Astrocyte (in vitro differentiated cells and primary cell): ENCODE data around the gene JHY. TPM values are rescaled to one million over a fixed set of nuclear protein-coding genes. Genes with fewer than 3 reads are reported as not detected.
A peak's percentile ranks its signal among the peaks of the same experiment; 100 is the strongest.

Source experiments
- DNase-seq: peaks from one replicate; pipeline ENCODE4 v3.0.0-alpha.2; 2010; ENCODE audit warnings: low read depth
- FAIRE-seq: peaks from 2 replicates; lab custom pipeline; 2011; peaks lifted over from hg19 to GRCh38; lab: Jason Lieb, UNC
- H2AFZ ChIP-seq: 2 replicates; pipeline ENCODE4 v1.6.0; 2012; ENCODE audit warnings: low read depth, low read length, inconsistent platforms
- H3K27ac ChIP-seq: 2 replicates; pipeline ENCODE4 v1.5.1; 2011; ENCODE audit warnings: low read depth, low read length, inconsistent platforms
- H3K27me3 ChIP-seq: 2 replicates; pipeline ENCODE4 v1.6.0; 2011; ENCODE audit warnings: low read length, inconsistent platforms; ENCODE audit not compliant: insufficient read depth
- H3K36me3 ChIP-seq: 2 replicates; pipeline ENCODE4 v1.5.1; 2011; ENCODE audit warnings: low read length, inconsistent platforms; ENCODE audit not compliant: insufficient read depth
- H3K4me1 ChIP-seq: 2 replicates; pipeline ENCODE4 v1.5.1; 2011; ENCODE audit warnings: low read length, inconsistent platforms; ENCODE audit not compliant: insufficient read depth
- H3K4me2 ChIP-seq: 2 replicates; pipeline ENCODE4 v1.6.0; 2012; ENCODE audit warnings: low read length, inconsistent platforms
- H3K4me3 ChIP-seq: 2 replicates; pipeline ENCODE4 v1.5.1; 2011; ENCODE audit warnings: low read depth, mild to moderate bottlenecking, low read length, inconsistent platforms; ENCODE audit not compliant: insufficient read depth
- H3K79me2 ChIP-seq: 2 replicates; pipeline ENCODE4 v1.6.0; 2012; ENCODE audit warnings: mild to moderate bottlenecking, low read length, inconsistent platforms; ENCODE audit not compliant: insufficient read depth
- H3K9ac ChIP-seq: 2 replicates; pipeline ENCODE4 v1.6.0; 2012; ENCODE audit warnings: mild to moderate bottlenecking, low read length, inconsistent platforms
- H3K9me3 ChIP-seq: 2 replicates; pipeline ENCODE4 v1.5.1; 2012; ENCODE audit warnings: low read depth, mild to moderate bottlenecking, low read length, inconsistent platforms; ENCODE audit not compliant: insufficient read depth
- H4K20me1 ChIP-seq: 2 replicates; pipeline ENCODE4 v1.6.0; 2012; ENCODE audit warnings: low read length, inconsistent platforms; ENCODE audit not compliant: insufficient read depth
- H3K27ac Mint-ChIP-seq: one replicate; pipeline ENCODE4 v1.8.0; 2021; ENCODE audit warnings: mild to moderate bottlenecking, mixed read lengths; ENCODE audit not compliant: unreplicated experiment
- H3K27me3 Mint-ChIP-seq: one replicate; pipeline ENCODE4 v1.8.0; 2021; ENCODE audit warnings: low read depth, mixed read lengths; ENCODE audit not compliant: unreplicated experiment
- H3K36me3 Mint-ChIP-seq: one replicate; pipeline ENCODE4 v1.8.0; 2021; ENCODE audit warnings: low read depth, mixed read lengths; ENCODE audit not compliant: unreplicated experiment
- H3K4me1 Mint-ChIP-seq: one replicate; pipeline ENCODE4 v1.8.0; 2021; ENCODE audit warnings: low read depth, mixed read lengths; ENCODE audit not compliant: unreplicated experiment
- H3K4me3 Mint-ChIP-seq: one replicate; pipeline ENCODE4 v1.8.0; 2021; ENCODE audit warnings: mild to moderate bottlenecking, moderate library complexity, mixed read lengths; ENCODE audit not compliant: unreplicated experiment
- H3K9me3 Mint-ChIP-seq: one replicate; pipeline ENCODE4 v1.8.0; 2021; ENCODE audit warnings: mild to moderate bottlenecking, mixed read lengths; ENCODE audit not compliant: unreplicated experiment
- CTCF ChIP-seq: IDR thresholded peaks from 2 replicates; pipeline ENCODE4 v1.5.1; 2011; ENCODE audit warnings: low read depth, mild to moderate bottlenecking, inconsistent platforms, low read length, moderate library complexity; ENCODE audit not compliant: insufficient read depth
- EZH2 ChIP-seq: IDR thresholded peaks from 2 replicates; pipeline ENCODE4 v1.6.1; 2012; ENCODE audit warnings: mild to moderate bottlenecking, low read length, inconsistent platforms; ENCODE audit not compliant: insufficient read depth
- total RNA-seq: library from RNA; stranded (reverse); gene quantifications from 2 replicates; pipeline ENCODE4 v1.2.1, GENCODE V29; 2021

Gene JHY
- total RNA-seq, 1 donor from 2014 or later = 2.7 TPM

GRCh38 chr11:122900587-122901202 lies 18.1 kb downstream of the JHY start:
- Mint-ChIP-seq H3K9me3 (no peaks in the 10 kb centered on the region), H3K4me3 (no peak overlapping the region), H3K27me3 (peaks cover 2% of the 10 kb centered on the region), H3K36me3 (peaks cover 13% of the 10 kb centered on the region), H3K4me1 (no peaks in the 10 kb centered on the region), H3K27ac (no peak overlapping the region)
- no peaks in the 10 kb centered on the region for H3K36me3 ChIP-seq
- H3K9ac ChIP-seq = no peak overlapping the region
- no peaks in the 10 kb centered on the region for H3K27me3 ChIP-seq
- no peak overlapping the region for H3K4me2 ChIP-seq
- H3K79me2 ChIP-seq = no peaks in the 10 kb centered on the region
- TF ChIP-seq CTCF (no peak), EZH2 (no peak)
- H4K20me1 ChIP-seq = no peaks in the 10 kb centered on the region
- peaks cover 7% of the 10 kb centered on the region for H3K4me1 ChIP-seq
- H3K9me3 ChIP-seq = no peaks in the 10 kb centered on the region
- H3K4me3 ChIP-seq = no peak overlapping the region
- no peak overlapping the region for H2AFZ ChIP-seq
- FAIRE-seq (no peak), DNase-seq (peak; percentile 69)
- no peak overlapping the region for H3K27ac ChIP-seq

GRCh38 chr11:122902951-122903350 lies 20.4 kb downstream of the JHY start:
- no peaks in the 10 kb centered on the region for H3K9me3 ChIP-seq
- no peaks in the 10 kb centered on the region for H3K27me3 ChIP-seq
- H4K20me1 ChIP-seq = no peaks in the 10 kb centered on the region
- FAIRE-seq (no peak), DNase-seq (peak; percentile 80)
- H3K27ac ChIP-seq = no peak overlapping the region
- H3K4me3 ChIP-seq = no peak overlapping the region
- H3K36me3 Mint-ChIP-seq = peaks cover 11% of the 10 kb centered on the region
- no peaks in the 10 kb centered on the region for H3K9me3 Mint-ChIP-seq
- H3K27ac Mint-ChIP-seq = no peak overlapping the region
- no peaks in the 10 kb centered on the region for H3K36me3 ChIP-seq
- no peak for TF ChIP-seq EZH2
- no peak for TF ChIP-seq CTCF
- peaks cover 4% of the 10 kb centered on the region for H3K4me1 ChIP-seq
- no peaks in the 10 kb centered on the region for H3K79me2 ChIP-seq
- H3K27me3 Mint-ChIP-seq = peaks cover 2% of the 10 kb centered on the region
- H3K4me1 Mint-ChIP-seq = no peaks in the 10 kb centered on the region
- no peak overlapping the region for H3K4me3 Mint-ChIP-seq
- H3K4me2 ChIP-seq = no peak overlapping the region
- no peak overlapping the region for H3K9ac ChIP-seq
- no peak overlapping the region for H2AFZ ChIP-seq

- TF ChIP-seq EZH2 (no peak), CTCF (peak; percentile 27)
- H3K4me1 ChIP-seq = no peaks in the 10 kb centered on the region
- peak; percentile 45 for FAIRE-seq
- H3K4me3 ChIP-seq = no peak overlapping the region
- no peaks in the 10 kb centered on the region for H3K9me3 ChIP-seq
- no peak overlapping the region for H3K9ac ChIP-seq
- H3K4me2 ChIP-seq = no peak overlapping the region
- H3K27ac ChIP-seq = no peak overlapping the region
- peak; percentile 16 for DNase-seq
- no peaks in the 10 kb centered on the region for H4K20me1 ChIP-seq
- no peak overlapping the region for H2AFZ ChIP-seq
- Mint-ChIP-seq H3K27ac (no peak overlapping the region), H3K36me3 (no peaks in the 10 kb centered on the region), H3K4me1 (peaks cover 3% of the 10 kb centered on the region), H3K9me3 (no peaks in the 10 kb centered on the region), H3K27me3 (no peaks in the 10 kb centered on the region), H3K4me3 (no peak overlapping the region)
- no peaks in the 10 kb centered on the region for H3K79me2 ChIP-seq
- no peaks in the 10 kb centered on the region for H3K27me3 ChIP-seq
- no peaks in the 10 kb centered on the region for H3K36me3 ChIP-seq
These were observed 28.2 kb downstream of the JHY start for GRCh38 chr11:122910775-122911174.
